ENCODE data around the gene MOB2. TPM values are rescaled to one million over a fixed set of nuclear protein-coding genes. Genes with fewer than 3 reads are reported as not detected.
"Not testable (repeated sequence)": the region's sequence is repeated elsewhere in the genome, so short reads cannot be mapped to it uniquely, and the experiment has no call there.

MOB2 gene
- total RNA-seq, 1 donor from 2014 or later = 26.9 TPM

DNA sequence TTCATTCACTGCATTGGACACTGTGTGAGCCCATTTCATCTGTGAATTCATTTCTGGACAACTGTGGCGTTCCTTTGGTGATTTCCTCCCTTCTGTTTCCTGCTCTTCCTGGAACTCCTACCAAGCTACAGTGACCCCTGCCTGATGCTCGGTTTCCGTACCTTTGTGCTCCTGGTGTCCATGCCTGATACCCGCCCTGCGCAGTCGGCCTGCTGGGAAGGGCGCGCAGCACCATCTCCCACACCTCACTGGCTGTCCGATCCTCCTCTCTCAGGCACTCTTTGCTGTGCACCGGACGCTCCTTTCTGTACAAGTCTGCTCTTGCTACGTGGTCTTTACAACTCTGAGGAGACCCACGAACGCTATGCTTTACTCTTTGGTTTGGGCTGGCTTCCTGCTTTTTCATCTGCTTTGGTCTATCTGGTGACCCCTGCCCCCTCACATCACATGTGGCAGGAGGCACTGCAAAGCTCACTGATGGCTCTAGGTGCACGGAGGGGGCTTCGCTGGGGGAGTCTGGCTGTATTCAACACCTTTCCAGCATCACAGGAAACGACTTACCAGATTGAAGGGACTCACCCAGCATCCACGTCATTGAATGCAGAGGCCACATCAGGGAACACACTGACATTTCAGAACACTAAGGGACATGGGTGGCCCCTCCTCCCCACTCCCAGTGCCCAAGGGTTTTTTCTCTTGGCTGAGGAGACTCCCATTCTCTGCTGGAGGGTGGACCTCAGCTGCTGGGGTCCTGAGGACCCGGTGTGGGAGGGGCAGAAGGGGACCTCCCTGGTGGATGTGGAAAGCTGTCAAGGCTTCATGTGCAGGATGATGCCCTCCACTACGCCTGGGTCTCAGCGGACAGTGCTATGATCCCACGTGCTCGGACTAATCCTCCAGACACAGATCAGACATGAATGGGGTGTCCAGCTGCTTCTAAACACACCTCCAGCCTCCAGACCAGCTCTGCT, 27.0 kb upstream of the MOB2 start:
- no peak for DNase-seq (ENCODE audit: low read depth)
- H3K4me3 ChIP-seq (ENCODE audit: low read depth, low read length) = no peak overlapping the region
- TF ChIP-seq, protein P1, sequence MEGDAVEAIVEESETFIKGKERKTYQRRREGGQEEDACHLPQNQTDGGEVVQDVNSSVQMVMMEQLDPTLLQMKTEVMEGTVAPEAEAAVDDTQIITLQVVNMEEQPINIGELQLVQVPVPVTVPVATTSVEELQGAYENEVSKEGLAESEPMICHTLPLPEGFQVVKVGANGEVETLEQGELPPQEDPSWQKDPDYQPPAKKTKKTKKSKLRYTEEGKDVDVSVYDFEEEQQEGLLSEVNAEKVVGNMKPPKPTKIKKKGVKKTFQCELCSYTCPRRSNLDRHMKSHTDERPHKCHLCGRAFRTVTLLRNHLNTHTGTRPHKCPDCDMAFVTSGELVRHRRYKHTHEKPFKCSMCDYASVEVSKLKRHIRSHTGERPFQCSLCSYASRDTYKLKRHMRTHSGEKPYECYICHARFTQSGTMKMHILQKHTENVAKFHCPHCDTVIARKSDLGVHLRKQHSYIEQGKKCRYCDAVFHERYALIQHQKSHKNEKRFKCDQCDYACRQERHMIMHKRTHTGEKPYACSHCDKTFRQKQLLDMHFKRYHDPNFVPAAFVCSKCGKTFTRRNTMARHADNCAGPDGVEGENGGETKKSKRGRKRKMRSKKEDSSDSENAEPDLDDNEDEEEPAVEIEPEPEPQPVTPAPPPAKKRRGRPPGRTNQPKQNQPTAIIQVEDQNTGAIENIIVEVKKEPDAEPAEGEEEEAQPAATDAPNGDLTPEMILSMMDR (conservative IDR thresholded peaks at IDR 0.05; ENCODE audit: low read depth, low read length) = no peak

DNA sequence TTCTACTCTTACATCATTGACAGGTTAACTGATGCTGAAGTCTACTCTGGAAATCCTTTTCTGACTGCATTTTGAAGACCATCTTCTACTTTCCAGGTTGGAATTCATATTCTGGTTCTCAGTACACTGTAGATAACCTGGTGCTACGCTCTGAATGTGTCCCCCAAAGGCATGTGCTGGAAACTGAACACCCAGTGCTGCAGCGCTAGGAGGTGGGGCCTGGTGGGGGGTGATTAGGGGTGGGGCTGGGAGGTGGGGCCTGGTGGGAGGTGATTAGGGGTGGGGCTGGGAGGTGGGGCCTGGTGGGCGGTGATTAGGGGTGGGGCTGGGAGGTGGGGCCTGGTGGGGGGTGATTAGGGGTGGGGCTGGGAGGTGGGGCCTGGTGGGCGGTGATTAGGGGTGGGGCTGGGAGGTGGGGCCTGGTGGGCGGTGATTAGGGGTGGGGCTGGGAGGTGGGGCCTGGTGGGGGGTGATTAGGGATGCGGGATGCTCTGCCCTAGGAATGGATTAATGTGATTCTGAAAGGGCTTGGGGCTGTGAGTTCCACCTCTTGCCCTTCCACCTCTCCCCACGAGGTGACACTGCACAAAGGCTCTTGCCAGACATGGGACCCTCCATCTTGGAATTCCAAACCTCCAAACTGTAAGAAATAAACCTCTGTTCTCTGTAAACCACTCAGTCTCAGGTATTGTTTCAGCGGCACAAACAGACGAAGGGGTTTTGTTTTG, 26.1 kb upstream of the MOB2 start:
- DNase-seq (ENCODE audit: low read depth); H3K4me3 ChIP-seq (ENCODE audit: low read depth, low read length): not testable (repeated sequence)

DNA sequence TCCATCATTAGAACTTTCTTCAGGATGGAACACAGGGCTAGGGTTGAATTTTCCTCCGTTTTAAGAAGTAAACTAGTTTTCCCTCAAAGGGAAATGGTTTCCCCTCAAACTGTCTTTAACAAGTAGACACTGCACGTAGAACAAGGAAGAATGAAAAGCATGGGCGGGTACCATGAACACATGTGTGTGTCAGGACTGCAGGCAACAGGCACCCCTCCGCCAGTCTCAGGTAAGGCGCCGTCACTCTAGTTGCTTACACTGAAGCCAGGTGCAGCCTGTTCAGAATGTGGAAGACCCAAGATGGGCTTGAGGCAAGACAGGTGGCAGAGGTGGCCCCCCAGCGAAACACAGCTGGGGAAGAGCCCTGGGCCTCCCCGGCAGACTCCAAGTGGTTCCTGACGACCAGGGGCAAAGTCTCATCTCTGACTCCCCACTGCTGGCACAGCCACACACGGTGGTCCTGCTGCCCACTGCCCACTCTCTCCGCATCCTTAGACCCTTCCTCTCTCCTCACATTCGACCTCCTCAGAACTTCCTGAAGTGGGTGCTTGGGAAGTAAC, 25.4 kb upstream of the MOB2 start:
- no peak for DNase-seq (ENCODE audit: low read depth)
- TF ChIP-seq, protein P1 (conservative IDR thresholded peaks at IDR 0.05; ENCODE audit: low read depth, low read length) = no peak
- H3K4me3 ChIP-seq (ENCODE audit: low read depth, low read length) = no peak overlapping the region

DNA sequence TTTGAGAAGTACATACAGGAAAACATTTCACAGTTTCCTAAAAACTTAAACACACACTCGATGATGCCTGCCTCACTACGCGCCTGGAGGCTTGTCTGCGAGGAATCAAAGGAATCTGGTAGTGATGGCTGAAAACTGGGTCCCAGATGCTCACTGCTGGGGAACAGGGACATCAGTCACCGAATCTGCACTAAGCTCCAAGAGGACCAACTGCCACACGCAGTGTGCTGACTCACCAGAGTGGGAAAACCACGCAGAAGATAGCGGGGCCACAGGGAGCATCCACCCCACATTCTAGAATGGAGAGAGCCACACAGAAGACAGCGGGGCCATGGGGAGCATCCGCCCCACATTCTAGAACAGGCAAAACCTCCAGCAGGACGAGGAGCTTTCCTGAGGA, 24.3 kb upstream of the MOB2 start:
- no peak overlapping the region for H3K4me3 ChIP-seq (ENCODE audit: low read depth, low read length)
- TF ChIP-seq, protein P1 (conservative IDR thresholded peaks at IDR 0.05; ENCODE audit: low read depth, low read length) = no peak
- no peak for DNase-seq (ENCODE audit: low read depth)

DNA sequence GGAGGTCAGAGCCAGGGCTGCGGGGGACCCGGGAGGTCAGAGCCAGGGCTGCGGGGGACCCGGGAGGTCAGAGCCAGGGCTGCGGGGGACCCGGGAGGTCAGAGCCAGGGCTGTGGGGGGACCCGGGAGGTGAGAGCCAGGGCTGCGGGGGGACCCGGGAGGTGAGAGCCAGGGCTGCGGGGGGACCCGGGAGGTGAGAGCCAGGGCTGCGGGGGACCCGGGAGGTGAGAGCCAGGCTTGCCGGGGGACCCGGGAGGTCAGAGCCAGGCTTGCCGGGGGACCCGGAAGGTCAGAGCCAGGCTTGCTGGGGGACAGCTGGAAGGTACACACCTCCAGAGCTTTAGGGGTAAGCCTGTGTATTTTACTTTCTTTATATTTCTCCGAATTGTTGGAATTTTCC, 23.8 kb upstream of the MOB2 start:
- DNase-seq (ENCODE audit: low read depth); H3K4me3 ChIP-seq (ENCODE audit: low read depth, low read length): not testable (repeated sequence)

DNA sequence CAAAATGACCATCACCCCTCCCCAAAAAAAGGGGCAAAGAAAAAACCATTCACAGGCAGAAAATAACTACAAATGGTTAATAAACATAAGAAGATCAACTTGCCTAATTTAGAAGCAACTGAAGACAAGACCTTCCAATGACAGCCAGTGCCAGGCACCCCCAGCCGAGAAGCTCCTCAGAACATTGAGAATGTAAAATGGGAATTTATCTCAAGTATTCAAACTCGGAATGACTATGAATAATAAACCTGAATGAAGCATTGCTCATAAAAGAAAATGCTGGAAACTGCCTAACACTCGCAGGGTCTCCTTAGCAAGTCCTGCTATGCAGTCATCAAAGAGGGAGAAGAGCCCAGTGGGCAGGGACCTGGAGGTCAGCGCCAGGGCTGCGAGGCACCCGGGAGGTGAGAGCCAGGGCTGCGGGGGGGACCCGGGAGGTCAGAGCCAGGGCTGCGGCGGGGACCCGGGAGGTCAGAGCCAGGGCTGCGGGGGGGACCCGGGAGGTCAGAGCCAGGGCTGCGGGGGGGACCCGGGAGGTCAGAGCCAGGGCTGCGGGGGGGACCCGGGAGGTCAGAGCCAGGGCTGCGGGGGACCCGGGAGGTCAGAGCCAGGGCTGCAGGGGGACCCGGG, 23.2 kb upstream of the MOB2 start:
- TF ChIP-seq, protein P1 (conservative IDR thresholded peaks at IDR 0.05; ENCODE audit: low read depth, low read length) = no peak
- no peak for DNase-seq (ENCODE audit: low read depth)
- no peak overlapping the region for H3K4me3 ChIP-seq (ENCODE audit: low read depth, low read length)

DNA sequence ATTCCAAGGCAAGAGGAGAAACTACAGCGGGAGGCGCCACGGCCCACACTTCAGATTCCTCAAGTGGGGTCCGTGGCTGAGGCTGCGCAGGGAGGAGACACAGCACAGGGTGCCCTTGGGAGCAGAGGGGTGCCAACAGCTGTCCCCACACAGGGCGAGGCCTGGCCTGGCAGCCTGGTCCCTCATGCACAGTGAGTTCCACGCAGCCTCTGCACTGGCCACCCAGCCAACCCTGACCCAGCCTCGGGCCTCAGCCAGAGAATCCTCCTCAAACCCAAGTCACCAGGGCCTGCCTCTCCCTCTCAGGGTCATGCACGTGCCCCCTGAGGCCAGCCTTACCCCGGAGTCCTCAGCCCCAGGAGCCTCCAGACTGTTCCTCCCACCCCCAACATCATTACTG, 22.4 kb upstream of the MOB2 start:
- TF ChIP-seq, protein P1 (conservative IDR thresholded peaks at IDR 0.05; ENCODE audit: low read depth, low read length) = no peak
- H3K4me3 ChIP-seq (ENCODE audit: low read depth, low read length) = no peak overlapping the region
- DNase-seq (ENCODE audit: low read depth) = no peak
